NCI-H2081 (cell line): ENCODE data around the gene ALDH3B2.
"Not testable (repeated sequence)": the region's sequence is repeated elsewhere in the genome, so short reads cannot be mapped to it uniquely, and the experiment has no call there.

Experiments used
- DNase-seq, 2 experiments: peaks; one replicate each; lab custom pipeline; 2025; lab: John Stamatoyannopoulos, UW

Gene ALDH3B2

GRCh38 chr11:67662142-67662834 lies 12.1 kb downstream of the ALDH3B2 start:
- no peak for DNase-seq

DNA sequence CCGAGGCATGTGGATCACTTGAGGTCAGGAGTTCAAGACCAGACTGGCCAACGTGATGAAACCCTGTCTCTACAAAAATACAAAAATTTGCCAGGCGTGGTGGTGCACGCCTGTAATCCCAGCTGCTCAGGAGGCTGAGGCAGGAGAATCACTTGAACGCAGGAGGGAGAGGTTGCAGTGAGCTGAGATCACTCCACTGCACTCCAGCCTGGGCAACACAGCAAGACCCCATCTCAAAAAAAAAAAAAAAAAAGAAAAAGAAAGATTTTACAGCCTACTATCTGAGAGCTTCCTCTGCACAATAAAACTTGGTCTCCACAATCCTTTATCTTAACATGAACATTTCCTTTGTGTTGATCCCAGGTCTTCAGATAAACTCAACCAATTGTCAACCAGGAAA lies 13.7 kb downstream of the ALDH3B2 start:
- DNase-seq: not testable (repeated sequence)

DNA sequence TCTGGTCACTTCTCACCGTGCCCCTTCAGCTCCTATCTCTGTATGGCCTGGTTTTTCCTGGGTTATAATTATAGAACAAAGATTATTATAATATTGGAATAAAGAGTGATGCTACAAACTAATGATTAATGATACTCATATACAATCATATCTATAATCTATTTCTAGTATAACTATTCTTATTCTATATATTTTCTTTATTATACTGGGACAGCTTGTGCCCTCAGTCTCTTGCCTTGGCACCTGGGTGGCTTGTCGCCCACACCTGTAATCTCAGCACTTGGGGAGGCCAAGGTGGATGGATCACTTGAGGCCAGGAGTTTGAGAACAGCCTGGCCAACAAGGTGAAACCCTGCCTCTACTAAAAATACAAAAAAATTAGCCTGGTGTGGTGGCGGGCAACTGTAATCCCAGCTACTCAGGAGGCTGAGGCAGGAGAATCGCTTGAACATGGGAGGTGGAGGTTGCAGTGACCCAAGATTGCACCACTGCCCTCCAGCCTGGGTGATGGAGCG lies 14.7 kb downstream of the ALDH3B2 start:
- not testable (repeated sequence) for DNase-seq

- no peak for DNase-seq
Observed at GRCh38 chr11:67657300-67657699, 17.1 kb downstream of the ALDH3B2 start.

- no peak for DNase-seq
Observed at GRCh38 chr11:67656278-67656922, 18.0 kb downstream of the ALDH3B2 start.

DNA sequence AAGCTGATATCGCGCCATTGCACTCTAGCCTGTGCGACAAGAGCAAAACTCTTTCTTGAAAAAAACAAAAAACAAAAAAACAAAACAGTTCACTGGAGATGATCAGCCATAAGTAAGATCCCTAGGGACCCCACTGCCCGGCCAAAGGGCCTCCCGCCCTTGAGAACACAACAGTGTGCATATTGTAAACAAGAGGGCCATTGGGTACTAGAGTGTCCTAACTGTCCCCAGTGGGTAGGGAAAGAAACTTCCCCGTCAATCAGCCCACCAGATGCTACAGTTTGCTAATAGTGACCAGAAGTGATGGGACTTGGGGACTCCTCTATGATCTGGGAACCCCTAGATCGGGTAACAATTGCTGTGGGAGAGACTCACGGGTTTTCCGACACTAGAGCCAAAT lies 20.2 kb downstream of the ALDH3B2 start:
- DNase-seq: no peak

DNA sequence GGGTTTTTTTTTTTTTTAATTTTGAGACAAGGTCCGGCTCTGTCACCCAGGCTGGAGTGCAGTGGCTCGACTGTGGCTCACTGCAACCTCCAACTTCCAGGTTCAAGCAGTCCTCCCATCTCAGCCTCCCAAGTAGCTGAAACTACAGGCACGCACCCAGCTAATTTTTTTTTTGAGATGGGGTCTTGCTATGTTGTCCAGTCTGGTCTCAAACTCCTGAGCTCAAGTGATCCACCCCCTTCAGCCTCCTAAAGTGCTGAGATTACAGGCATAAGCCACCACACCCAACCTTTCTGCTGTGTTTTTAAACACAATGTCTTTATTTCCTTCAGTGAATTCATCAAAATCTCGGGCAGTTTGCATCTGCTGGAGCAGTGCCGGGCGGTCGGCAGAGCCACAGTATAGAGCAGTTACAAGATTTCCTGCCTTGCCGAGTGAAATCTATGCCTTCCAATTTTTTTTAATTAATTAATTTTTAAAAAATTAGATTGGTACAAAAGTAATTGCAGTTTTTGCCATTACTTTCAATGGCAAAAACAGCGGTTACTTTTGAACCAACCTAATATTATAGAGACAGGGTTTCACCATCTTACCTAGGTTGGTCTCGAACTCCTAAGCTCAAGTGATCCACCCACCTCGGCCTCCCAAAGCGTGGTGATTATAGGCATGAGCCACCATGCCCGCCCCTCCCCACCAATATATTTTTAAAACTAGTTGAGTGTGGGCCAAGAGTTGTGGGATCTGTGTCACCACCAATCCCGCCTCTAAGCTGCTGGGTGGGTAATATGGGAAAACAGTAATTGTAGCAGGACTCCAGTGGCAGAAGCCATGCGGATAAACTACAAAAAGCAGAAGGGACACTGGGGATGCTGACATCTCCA lies 21.2 kb downstream of the ALDH3B2 start:
- no peak for DNase-seq

GRCh38 chr11:67651976-67652781 lies 22.2 kb downstream of the ALDH3B2 start:
- DNase-seq: no peak

- DNase-seq: no peak
Observed at GRCh38 chr11:67649634-67650510, 24.6 kb downstream of the ALDH3B2 start.

- no peak for DNase-seq
Observed at GRCh38 chr11:67648796-67649613, 25.4 kb downstream of the ALDH3B2 start.

- no peak for DNase-seq
Observed at GRCh38 chr11:67648140-67648795, 26.2 kb downstream of the ALDH3B2 start.

DNA sequence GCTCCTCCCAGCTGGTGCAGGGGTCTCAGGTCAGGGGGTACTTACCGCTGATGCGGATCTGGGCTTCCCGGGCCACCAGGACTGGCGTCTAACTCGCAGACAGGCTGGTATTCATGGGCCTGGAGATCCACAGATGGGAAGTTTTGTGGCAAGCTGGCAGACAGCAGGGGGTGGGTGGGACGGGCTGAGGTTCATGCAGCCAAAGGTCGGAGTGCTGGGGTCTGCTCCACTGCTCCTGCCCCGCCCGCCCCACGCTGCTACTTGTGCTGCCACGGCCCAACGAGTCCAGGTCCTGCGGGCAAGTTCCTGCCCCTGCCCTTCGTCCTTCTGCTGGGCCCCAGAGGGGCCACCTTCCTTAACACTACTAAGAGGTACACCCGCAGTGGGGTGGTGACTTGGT lies 27.0 kb downstream of the ALDH3B2 start:
- DNase-seq: no peak

GRCh38 chr11:67646535-67647336 lies 27.7 kb downstream of the ALDH3B2 start:
- DNase-seq: no peak

DNA sequence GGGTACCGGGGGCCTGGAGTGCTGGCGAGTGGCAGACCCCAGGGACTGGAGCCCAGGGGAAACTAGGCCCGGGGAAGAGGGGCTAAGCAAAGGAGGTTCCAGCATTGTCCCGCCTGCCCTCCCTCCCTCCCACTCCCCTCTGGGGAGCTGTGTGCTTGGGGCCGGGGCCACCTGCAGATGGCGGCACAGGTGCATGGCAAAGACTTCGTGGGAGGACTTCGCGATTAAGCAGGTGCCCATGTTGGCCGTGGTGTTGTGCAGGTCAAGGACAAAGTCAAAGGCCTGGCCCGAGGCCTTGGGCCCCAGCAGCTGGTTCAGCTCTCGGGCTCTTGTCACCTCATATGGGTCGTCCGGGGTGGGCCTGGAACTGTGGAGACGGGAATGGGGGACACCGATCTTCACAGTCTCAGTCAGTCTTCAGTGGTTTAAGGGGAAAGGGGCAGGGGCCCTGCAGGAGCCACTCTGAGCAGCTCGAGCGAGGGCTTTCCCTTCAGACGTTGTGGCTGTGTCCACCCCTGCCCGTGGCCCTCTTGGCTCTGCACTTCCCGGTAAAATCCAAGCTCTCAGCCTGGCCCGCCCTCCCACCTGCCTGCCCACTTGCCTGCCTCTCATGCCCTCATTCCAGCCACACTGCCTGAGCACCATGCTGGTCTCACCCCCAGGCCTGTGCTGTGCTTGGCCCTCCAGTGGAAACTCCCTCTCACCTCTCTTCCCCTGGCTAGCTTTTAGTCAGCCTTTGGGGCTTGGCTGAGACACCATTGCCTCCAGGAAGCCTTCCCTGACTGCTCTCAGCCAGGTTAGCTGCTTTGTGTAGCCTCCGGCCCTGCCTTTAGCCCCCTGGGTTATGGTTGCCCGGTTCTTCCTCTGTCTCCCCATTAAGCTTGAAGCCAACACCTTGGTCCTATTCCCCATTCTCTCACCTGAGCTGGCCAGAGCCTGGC lies 28.6 kb downstream of the ALDH3B2 start:
- DNase-seq: no peak

DNA sequence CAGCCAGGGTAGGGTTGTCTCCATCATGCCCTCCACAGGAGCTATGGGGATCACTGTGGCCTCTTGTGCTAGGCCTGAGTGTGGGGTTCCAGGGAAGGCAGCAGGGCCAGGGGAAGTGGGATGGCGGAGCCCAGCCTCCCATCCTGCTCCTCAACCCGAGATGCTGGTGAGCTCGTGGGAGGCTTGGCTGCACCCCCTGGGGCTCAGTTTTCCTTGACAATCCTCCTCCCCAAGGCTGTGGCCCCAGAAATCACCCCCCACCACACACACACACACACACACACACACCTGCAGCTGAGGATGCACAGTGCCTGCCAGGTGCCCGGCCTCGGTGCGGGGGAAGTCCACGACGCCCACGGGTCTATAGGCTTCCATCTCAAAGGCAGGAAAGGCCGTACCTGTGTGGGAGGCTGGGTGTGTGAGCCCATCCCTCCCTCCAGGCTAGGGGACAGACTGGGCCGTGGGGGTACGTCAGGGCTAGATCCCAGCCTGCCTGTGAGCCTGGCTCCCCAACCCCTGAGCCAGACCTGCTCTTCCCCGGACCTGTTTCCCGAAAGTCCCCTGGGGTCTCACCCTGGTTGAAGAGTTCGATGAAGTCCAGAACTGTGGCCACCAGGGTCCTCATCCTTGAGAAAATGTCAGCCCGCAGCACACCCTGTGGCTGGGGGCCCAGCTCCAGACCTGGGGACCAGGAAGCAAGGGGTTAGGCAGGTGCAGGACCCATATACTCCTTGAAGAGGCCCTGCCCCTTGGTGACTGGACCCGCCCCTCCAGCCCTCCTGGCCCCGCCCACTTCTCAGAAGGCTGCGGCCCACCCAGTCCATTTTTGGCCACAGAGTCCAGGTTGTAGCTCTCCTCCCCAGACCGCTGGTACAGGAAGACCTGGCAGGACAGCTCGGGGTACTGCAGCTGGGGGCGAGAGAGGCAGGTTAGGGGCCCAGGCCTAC lies 29.7 kb downstream of the ALDH3B2 start:
- DNase-seq: no peak

DNA sequence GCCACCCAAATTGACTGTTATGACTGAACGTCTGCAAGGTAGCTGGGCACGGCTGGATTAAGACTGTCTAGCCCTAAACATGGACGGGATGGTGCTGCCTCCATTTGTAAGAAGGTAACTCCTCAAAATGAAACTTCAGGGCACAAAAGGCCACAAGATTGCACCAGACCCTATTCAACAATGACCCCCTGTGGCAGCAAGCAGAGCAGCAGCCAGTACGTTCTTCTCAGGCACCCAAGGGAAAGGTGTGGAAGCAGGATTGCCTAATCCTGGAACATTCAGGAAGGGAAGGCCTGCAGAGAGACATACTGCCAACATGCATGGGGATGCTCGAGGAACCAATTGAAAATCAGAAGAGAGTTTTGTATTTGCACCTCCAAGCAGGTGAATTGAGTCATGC lies 30.4 kb downstream of the ALDH3B2 start:
- DNase-seq: no peak
